Left forelimb (tissue), 1 donor: ENCODE measurements around the gene CDKAL1.
"Not testable (repeated sequence)": the region's sequence is repeated elsewhere in the genome, so short reads cannot be mapped to it uniquely, and the experiment has no call there.

Experiments
- DNase-seq: peaks from one replicate; pipeline ENCODE4 v3.0.0-alpha.2; 2018; ENCODE audit warnings: low spot score

The CDKAL1 gene

DNA sequence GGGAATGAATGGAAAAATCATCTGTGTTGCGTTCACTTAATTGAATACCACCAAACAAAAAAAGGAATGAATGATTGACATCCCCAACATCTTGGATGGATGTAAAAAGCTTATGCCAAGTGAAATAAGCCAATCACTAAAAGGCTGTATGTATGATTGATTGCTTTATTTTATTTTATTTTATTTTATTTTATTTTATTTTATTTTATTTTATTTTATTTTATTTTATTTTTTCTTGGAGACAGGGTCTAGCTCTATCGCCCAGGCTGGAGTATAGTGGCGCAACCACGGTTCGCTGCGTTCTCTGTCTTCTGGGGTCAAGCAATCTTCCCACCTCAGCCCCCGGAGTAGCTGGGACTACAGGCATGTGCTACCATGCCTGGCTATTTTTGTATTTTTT lies 263.3 kb downstream of the CDKAL1 start:
- no peak for DNase-seq

DNA sequence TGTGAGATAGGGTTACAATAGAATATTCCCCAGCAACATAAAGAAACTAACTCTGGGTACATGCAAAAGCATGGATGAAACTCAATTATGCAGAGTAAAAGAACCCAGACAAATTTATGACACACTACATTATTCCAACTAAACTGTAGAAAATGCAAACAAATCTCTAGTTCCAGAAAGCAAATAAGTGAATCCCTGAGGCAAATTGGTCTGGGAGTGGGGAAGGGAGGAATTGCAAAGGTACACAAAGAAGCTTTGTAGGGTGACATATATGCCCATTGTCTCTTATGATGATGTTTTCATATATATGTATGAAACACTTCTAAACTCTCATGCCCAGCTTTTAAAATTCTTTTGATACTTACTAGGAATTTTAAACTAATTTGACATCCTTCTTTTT lies 266.0 kb downstream of the CDKAL1 start:
- no peak for DNase-seq

DNA sequence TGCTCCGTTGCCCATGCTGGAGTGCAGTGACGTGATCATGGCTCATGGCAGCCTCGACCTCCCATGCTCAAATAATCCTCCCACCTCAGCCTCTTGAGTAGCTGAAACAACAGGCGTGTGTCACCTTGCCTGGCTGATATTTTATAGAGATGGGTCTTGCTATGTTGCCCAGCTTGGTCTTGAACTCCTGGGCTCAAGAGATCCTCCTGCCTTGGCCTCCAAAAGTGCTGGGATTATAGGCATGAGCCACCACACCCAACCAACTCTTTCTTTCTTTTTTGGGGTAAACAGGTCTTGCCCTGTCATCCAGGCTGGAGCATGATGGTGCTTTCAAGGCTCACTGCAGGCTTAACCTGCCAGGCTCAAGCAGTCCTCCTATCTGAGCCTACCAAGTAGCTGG lies 266.4 kb downstream of the CDKAL1 start:
- DNase-seq, result no peak

DNA sequence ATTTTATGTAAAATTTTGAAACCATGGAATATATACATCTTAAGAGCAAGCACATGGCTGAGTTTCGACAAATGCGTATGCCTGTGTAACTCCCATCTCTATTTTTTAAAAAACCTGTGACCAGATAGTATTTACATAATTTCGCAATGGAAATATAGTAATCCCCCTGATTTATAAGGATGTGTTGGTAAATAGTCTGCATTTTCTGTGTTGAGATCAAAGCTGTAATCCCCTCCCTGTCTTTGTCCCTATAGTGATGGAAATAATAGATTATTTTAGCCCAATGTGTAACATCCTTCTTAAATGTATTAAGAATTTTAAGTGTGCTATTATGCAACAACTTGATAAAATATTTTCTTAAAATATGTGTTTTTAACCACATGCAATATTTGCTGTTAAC lies 267.3 kb downstream of the CDKAL1 start:
- no peak for DNase-seq

DNA sequence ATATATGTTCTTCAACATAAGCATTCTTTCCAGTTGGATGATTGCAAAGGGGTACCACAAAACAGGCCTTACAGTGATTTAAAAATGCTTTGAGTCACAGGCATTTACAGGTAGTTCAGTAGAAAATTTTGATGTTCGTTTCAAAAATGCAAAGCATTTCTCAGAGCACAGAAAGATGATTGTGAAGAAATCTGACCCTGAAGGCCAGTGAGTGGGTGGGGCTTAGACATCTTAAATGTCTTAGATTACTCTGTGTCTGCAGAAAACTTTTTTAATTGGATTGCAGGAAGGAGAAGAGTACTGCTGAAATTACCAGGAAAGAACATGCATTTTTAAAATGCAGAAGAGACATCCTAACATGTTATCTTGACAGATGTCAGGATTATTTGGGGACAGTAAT lies 268.3 kb downstream of the CDKAL1 start:
- DNase-seq, result no peak

DNA sequence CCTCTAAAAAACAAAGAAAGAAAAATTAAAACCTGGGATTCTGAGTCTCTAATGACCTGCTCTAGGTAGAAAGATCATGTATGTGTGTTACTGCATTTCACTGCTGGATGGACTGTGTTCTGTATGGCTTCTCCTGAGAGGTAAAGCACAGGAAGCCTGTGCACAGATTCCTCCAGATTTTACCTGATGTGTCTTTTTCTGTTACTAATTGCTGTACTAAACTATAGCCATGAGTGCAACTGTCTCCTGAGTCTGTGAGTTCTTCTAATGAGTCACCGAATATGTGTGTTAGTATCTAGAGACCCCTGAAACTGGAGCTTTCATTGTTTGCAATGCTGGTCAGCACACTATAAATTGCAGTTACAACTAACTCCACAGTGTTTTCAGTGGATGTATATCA lies 270.8 kb downstream of the CDKAL1 start:
- DNase-seq, result no peak

DNA sequence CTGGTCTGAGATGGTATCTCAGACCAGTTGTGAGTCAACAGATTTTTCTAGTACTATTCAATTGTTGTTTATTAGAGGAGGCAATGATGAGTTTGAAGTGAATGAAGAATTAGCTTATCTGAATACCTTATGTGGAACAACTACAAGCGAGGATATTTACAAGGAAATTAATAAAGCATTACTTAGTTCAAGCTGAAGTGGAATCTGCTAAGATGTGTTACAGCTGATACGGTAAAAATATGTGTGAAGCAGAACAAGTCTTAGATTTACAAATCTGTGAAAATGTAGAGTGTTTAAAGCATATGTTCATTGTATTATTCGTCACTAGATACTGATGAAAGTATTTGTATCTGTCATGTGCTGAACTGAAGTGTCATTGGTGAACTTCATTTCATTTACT lies 272.4 kb downstream of the CDKAL1 start:
- no peak for DNase-seq

DNA sequence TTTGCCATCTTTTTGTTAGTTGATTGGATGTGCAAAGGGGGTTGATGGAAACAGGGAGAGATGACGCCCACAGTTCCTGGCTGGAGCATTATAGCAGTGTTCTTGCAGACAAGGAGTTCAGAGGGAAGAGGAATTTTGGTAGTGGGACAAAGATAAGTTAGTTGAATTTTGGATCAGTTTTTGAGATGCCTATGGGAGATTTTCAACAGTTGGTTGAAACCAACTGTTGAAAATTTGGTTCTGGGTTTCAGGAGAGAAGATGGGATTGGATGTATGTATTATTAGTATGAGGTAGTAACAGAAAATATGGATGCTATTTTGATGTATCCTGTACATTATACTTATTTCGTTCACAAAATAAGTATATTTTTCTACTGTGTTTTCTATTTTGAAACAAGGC lies 274.2 kb downstream of the CDKAL1 start:
- no peak for DNase-seq

DNA sequence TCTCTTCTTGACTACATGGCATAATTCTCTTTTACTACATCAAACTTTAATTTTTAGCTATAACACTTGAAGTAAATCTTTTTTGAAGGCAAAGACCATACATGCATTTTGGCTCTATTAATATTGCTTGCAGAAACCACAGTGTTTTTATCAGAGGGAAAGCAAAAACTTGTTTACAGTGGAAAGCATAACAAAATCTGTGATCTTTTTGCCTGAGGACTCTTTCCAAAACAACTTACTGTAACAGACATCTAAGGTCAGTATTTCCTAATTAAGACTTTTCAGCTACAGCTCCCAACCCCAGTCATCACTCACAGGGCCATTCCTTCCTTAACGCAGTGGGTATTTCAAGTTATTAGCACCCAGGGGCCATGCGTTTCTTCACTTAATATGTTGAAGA lies 274.7 kb downstream of the CDKAL1 start:
- no peak for DNase-seq

DNA sequence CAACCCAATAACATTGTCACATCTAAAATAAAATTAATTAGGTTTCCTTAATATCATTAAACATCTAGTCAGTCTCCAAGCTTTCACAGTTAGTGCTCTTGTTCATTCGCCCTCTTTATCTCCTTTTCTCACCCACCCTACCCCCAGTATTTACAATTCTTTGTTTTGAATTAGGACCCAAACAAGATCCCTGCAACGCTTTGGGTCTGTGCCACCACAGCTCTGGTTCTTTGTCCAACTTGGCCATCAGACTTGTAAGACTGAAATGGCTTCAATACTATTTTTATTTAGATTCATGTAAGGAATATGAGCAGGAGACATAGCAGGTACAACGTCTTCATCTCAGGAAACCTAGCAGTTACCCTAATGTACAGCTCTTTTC lies 276.5 kb downstream of the CDKAL1 start:
- no peak for DNase-seq

DNA sequence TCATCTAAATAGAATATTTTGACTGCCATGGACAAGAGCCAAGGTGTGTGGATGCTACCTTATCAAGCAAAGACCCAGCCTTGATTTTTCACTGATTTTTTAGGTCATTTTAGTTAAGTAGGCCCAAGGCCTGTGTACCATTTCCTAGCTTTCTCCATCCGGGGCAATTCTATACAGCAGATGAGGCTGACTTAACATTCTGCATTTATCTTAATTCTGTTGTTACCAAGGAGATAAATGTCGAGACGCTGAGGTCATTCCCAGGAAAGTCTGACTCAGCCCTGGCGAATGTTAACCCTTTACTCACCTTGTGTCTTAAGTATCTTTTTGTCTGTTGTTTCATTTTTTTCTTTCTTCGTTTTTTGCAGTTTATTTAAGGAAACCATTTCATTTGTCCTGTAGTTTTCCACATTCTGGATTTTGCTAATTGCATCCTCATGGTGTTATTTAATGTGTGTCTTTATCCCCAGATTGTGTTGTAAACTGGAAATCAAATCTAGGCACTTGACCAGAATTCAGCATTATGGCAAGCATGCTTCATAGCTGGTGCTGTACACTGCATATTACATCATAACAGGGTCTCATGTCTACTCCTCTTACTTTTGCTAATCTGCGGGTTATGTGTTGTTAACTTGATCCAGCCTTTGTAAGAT lies 277.0 kb downstream of the CDKAL1 start:
- DNase-seq, result no peak

DNA sequence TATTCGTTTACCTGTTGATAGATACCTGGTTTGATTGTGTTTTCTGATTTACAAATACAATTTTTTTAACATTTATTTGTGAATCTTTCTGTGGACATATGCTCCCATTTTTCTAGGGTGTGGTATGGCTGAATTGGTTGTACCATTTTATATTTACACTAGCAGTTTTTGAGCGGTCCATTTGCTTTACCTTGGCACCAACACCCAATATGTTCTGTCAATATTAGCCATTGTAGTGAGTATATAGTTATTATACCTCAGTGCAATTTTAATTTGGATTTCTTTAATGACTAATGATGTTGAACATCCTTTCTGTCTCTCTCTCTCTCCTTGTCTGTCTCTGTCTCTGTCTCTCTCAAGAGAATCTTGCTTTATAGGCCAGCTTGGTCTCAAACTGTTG lies 278.5 kb downstream of the CDKAL1 start:
- no peak for DNase-seq

DNA sequence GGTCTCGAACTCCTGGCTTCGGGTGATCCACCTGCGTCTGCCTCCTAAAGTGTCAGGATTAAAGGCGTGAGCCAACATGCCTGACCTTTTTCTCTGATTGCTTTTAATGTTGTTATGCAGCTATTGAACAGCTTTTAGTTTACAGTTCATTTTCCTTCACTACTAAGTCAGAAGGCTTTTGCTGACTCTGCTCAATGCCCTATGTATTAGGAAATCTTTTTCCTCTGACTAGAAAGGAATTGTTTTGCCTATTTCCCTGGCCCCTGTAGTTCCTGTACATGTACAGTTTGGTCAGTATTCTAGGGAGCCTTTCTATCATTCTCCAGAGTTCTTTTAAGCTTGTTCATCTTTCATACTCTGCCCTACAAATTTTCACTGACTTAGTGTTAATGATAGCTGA lies 280.2 kb downstream of the CDKAL1 start:
- no peak for DNase-seq

DNA sequence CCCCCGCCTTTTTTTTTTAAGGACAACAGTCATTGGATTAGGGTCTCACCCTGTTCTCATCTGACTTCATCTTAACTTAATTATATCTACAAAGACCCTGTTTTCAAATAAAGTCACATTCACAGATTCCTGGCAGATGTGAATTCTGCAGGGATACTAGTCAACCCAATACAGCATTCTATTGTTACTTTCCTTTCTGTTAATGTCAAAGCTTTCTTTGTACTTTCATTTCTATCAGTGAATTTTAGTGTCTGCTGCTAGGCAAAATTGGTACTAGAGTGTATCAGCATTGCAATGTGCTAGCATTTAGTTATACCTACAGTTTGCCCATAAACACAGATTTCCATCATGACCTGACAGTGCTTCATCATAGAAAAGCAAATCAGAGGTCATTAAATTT lies 281.9 kb downstream of the CDKAL1 start:
- no peak for DNase-seq

DNA sequence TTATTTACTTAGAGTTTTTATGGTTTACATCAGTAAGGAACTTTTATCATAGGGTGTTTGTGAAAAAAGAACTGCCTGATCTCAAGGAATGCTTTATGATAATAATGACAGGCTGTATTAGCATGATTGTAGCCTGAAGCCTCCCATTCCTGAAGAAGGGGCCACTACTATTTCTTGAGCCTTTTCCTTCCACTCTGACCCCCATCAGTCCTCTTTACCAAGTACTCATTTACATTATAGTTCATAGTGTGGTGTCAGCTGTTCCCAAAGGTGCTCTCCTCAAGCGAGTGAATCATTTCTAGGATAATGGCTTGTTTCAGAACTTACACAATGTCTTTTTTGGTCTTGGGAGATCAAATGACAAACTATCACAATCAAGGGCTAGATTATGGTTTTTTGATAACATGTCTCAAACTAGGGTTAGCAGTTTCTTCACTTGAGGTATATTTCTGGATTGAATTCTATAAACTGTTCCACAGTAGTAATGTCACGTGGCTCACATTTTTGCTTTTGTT lies 283.6 kb downstream of the CDKAL1 start:
- no peak for DNase-seq

DNA sequence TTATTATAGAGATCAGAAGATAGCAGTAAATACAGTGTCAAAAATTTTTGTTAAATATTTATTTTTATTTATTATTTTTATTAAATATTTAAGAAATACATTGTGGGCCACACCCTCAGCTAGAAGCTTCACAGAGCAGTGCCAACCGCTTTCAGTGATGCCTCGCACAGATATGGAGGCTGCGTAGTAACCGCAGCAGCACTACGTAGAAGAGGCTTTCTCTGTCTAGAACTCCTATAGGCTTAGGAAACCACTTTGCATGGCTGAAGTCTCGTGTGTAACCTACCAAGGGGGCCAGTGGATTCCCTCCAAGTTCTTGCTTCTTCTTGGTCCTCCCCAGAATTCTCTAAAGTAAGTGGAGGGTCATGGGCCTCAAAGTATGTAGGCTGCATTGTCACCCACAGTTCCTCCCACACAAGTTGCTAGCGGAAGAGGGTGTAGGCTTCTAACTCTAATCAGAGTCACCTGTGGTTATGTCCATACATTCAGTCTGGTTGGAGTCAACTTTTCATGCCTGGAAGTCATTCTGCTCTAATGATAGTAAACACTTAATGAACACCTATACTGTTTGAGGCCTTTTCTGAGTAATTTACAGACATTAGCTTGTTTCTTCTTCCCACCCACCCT lies 285.6 kb downstream of the CDKAL1 start:
- no peak for DNase-seq

DNA sequence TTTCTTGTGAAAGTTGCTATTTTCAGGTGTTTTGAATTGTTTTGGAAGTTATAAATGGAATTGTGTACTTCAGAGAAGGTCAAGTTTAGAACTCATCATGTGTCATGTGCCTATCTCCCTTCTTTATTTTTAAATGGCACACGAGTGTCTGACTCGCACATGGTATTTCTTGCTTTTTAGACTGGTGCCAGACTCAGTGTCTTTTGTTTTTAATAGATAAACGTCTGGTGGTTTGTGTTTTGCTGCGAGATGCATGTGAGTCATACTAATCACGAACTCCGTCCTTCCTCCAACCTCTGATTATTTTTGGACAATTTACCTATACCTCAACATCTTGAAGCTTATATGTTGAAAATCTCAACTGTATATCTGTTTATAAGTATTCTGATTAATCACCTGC lies 292.1 kb downstream of the CDKAL1 start:
- DNase-seq, result no peak

DNA sequence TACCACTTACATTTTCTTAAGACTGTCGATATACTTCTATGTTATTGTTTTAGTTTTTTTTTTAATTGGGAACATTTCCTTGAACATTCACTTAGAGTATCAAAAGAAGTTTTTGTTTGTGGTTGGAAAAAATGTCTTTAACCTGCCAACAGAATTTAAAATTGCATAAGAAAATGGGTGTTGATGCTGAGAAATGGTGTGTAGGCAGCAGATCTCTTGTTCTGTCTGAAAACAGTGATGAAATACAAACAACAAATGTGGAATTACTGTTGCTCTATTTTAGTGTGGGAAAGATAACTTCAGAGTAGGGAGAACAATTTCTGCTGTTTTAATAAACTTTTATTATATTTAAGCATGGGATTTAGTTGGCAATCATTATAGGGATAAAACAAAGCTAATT lies 293.5 kb downstream of the CDKAL1 start:
- DNase-seq, result no peak

DNA sequence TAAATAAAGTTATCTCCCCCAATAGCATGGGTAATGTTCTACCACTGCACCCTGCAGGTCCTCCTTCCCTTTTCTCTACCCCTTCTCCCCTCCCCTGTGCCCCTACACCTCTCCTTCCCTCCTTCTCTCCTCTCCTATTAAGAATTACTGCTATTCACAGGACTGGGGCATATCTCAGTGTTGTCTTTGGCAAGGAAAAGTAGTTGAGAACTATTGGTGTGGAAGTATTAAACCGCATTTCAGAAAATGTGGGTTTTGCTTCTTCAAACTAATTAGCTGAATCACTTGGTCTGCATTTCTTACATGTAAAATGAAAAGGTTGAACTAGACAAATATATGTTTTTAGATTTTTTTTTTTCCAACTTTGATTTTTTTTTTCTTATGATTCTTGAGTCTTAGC lies 296.3 kb downstream of the CDKAL1 start:
- no peak for DNase-seq

DNA sequence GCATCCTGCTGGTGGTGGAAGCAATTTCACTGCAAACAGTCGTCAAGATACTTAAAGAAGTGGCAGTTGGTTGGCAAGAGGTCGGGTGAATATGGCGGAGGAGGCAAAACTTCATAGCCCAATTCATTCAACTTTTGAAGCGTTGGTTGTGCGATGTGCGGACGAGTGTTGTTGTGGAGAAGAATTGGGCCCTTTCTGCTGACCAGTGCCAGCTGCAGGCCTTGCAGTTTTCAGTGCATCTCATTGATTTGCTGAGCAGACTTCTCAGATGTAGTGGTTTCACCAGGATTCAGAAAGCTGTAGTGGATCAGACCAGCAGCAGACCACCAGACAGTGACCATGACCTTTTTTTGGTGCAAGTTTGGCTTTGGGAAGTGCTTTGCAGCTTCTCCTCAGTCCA lies 297.0 kb downstream of the CDKAL1 start:
- not testable (repeated sequence) for DNase-seq

DNA sequence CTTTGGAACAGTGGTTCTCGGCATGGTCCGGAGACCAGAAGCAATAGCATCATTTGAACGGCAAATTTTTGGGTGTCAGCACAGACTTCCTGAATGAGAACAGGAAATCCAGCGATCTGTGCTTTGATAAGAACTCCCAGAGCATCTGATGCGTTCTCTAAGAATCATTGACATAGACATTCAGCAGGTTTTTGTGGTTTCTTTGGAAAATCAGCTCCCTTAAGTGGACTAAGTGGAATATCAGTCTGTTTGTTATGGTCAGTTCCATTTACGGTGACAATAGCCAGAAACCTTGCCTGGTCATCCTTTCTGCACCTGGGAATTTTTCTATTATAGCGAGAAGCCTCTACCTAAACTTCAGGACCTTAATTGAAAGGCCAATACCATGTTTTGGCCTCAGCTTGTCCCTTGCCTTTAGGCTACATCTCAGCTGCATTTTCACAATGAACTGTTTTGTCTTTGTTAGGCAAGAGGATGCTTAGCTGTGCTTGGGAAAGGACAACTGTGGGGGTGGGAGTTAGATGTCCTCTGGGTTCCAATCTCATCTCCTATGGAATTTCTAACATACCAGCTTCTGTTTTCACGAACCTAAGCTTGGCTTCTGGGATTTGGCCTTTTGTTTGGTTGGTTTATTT lies 299.7 kb downstream of the CDKAL1 start:
- no peak for DNase-seq

DNA sequence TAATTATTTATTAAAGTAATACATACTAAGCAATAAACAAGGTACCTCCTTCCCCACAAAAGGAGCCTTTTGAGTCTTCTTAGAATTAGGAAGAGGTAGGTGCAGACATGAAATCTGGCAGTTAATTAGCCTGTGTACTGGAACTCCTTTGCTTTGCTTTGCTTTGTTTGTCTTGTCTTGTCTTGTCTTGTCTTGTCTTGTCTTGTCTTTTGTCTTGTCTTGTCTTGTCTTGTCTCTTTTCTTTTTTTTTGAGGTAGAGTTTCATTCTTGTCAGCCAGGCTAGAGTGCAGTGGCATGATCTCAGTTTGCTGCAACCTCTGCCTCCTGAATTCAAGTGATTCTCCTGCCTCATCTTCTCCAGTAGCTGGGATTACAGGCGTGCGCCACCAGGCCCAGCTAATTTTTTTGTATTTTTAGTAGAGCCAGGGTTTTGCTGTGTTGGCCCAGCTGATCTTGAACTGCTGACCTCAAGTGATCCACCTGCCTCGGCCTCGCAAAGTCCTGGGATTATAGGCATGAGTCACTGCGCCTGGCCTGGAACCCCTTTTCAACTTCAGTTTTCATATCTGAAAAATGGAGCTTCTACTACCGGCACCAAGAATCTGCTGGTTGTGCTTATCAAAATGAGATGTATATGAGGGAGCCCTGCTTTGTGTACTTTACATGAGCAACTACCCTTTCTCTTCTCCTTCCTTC lies 301.2 kb downstream of the CDKAL1 start:
- DNase-seq, result no peak

DNA sequence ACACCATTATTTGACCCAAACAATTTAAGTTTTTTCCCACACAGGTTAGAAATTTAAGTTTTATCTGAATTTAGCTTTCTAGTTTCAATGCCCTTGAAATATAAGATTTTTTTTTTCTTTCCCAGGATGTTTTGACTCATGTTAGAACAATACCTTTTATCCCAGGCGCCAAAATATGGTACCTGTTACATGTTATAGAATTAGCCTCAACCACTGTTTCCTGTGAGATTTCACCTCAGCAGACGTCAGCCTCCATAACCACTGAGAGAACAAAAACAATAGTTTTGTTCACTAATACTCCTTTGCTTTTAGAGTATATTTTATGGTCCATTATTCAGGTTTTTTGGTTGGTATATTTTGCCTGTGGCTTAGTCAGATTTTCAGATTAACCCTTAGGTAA lies 302.9 kb downstream of the CDKAL1 start:
- DNase-seq, result no peak
